Tibial nerve (tissue), 3 donors: ENCODE results near the gene TRABD2B.

ENCODE experiments used
- EP300 ChIP-seq, 2 donors: sonication (generic); formaldehyde crosslinking; IDR thresholded peaks; one replicate each; pipeline ENCODE4 v1.6.1; 2017; ENCODE audit warnings: antibody characterized with exemption in 2 of 2, mild to moderate bottlenecking in 1 of 2
- POLR2A ChIP-seq, 2 donors: fragments of 450-650 bp; IDR thresholded peaks; one replicate each; pipeline ENCODE4 v1.6.1; 2017; ENCODE audit warnings: antibody characterized with exemption in 2 of 2, mild to moderate bottlenecking in 2 of 2, moderate library complexity in 2 of 2

- no peak for TF ChIP-seq EP300 (IDR thresholded peaks at IDR 0.05)
- no peak for TF ChIP-seq POLR2A (IDR thresholded peaks at IDR 0.05)
These were observed 82.1 kb downstream of the TRABD2B start for GRCh38 chr1:47914952-47915676.
